ENCODE data around the gene SFXN3.

Gene SFXN3

GRCh38 chr10:101008823-101009423 lies 22.1 kb upstream of the SFXN3 start:
- H3K79me2 ChIP-seq (ENCODE audit: insufficient read depth, low read length): no peaks in the 10 kb centered on the region
- H3K4me3 ChIP-seq (ENCODE audit: insufficient read depth, low read length, poor library complexity, severe bottlenecking): no peak overlapping the region
- no peak overlapping the region for H2AFZ ChIP-seq (ENCODE audit: low read depth, low read length, severe bottlenecking)
- H3K27ac ChIP-seq (ENCODE audit: low read depth, low read length): no peak overlapping the region
- no peak overlapping the region for H3K4me2 ChIP-seq (ENCODE audit: low read depth, low read length, poor library complexity, severe bottlenecking)
- no peak overlapping the region for H3K9ac ChIP-seq (ENCODE audit: low read length)
- no peaks in the 10 kb centered on the region for H3F3A ChIP-seq (ENCODE audit: insufficient read depth)
- TF ChIP-seq CTCF (IDR thresholded peaks at IDR 0.05; ENCODE audit: insufficient read depth, low read length, poor library complexity, severe bottlenecking) (no peak), EZH2phosphoT487 (conservative IDR thresholded peaks at IDR 0.05; ENCODE audit: low read length) (no peak)
- H3K9me3 ChIP-seq (ENCODE audit: insufficient read depth, low read length): no peaks in the 10 kb centered on the region
- H3K27me3 ChIP-seq (ENCODE audit: low read length): no peaks in the 10 kb centered on the region
- H4K20me1 ChIP-seq (ENCODE audit: low read depth, low read length): no peaks in the 10 kb centered on the region
- no peaks in the 10 kb centered on the region for H3K9me2 ChIP-seq (replicated peaks; ENCODE audit: insufficient read depth, low read length)
- no peaks in the 10 kb centered on the region for H3K36me3 ChIP-seq (ENCODE audit: low read length)

DNA sequence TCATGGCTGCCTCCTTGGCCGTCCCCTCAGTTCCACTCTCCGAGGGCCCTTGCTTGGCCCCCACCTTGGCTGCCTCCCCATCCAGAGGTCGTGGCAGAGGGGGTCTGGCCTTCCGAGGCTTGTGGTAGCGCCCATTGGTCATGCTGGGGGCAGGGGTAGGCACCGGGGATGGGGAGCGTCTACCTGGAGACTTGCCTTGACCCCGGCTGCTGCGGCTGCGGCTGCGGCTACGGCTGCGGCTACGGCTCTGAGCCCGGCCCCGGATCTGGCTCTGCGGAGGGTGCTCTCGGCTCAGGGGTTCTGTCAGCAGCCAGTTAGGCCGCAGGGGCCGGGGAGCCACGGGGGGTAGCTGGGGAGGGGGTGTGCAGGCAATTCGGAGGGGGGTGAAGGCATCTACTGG lies 20.7 kb upstream of the SFXN3 start:
- Histone ChIP-seq H2AFZ (ENCODE audit: low read depth, low read length, severe bottlenecking) (no peak overlapping the region), H3K27me3 (ENCODE audit: low read length) (no peaks in the 10 kb centered on the region), H3K9me3 (ENCODE audit: insufficient read depth, low read length) (no peaks in the 10 kb centered on the region), H4K20me1 (ENCODE audit: low read depth, low read length) (no peaks in the 10 kb centered on the region), H3K9me2 (replicated peaks; ENCODE audit: insufficient read depth, low read length) (no peaks in the 10 kb centered on the region), H3K27ac (ENCODE audit: low read depth, low read length) (no peak overlapping the region), H3K9ac (ENCODE audit: low read length) (no peak overlapping the region), H3K36me3 (ENCODE audit: low read length) (no peaks in the 10 kb centered on the region), H3K79me2 (ENCODE audit: insufficient read depth, low read length) (no peaks in the 10 kb centered on the region), H3F3A (ENCODE audit: insufficient read depth) (no peaks in the 10 kb centered on the region), H3K4me2 (ENCODE audit: low read depth, low read length, poor library complexity, severe bottlenecking) (no peak overlapping the region), H3K4me3 (ENCODE audit: insufficient read depth, low read length, poor library complexity, severe bottlenecking) (no peak overlapping the region)
- TF ChIP-seq EZH2phosphoT487 (conservative IDR thresholded peaks at IDR 0.05; ENCODE audit: low read length) (no peak), CTCF (IDR thresholded peaks at IDR 0.05; ENCODE audit: insufficient read depth, low read length, poor library complexity, severe bottlenecking) (no peak)

DNA sequence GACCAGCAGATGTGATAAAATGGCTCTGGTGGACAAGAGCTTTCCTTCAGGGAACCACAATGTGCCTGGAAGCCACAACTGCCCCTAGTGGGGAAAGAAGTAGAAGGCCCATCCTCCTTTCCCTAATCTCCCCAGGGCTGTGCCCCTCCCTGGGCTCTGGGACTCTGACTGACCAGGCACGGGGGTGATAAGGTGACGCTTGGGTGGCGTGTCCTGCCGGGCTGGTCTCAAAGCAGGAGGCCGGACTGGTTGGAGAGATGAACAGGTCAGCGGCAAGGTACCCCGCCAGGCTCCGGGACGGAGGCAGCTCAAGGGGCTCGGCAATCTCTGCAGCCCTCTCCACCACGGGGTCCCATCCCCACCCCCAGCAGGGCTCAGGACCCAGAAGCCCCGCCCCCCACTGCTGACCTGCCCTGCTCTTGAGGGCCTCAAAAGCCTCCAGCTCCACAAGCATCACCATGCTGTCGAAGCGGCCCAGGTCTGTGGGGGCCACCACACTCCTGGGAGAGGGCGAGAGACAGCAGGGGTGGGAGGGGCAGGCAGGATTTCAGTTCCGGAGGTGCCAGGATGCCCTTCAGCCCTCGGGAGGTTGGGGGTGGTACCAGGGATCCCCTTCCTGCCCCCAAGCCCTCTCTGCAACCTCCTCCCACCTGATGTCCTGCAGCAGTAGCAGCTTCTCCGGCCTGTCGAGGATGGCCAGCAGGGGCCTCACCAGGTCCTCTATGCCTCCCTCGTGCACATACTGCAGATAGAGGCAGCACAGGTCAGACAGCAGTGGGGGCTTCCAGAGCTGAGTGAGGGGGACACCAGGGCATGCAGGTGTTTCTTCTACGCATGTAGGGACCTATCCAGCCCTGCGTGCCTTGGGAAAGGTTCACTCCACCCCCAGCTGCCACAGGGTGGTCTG lies 19.3 kb upstream of the SFXN3 start:
- no peak overlapping the region for H3K4me3 ChIP-seq (ENCODE audit: insufficient read depth, low read length, poor library complexity, severe bottlenecking)
- no peaks in the 10 kb centered on the region for H3F3A ChIP-seq (ENCODE audit: insufficient read depth)
- H3K27ac ChIP-seq (ENCODE audit: low read depth, low read length): no peak overlapping the region
- no peak for TF ChIP-seq CTCF (IDR thresholded peaks at IDR 0.05; ENCODE audit: insufficient read depth, low read length, poor library complexity, severe bottlenecking)
- TF ChIP-seq EZH2phosphoT487 (conservative IDR thresholded peaks at IDR 0.05; ENCODE audit: low read length): no peak
- no peak overlapping the region for H2AFZ ChIP-seq (ENCODE audit: low read depth, low read length, severe bottlenecking)
- no peaks in the 10 kb centered on the region for H3K79me2 ChIP-seq (ENCODE audit: insufficient read depth, low read length)
- no peaks in the 10 kb centered on the region for H3K9me2 ChIP-seq (replicated peaks; ENCODE audit: insufficient read depth, low read length)
- no peak overlapping the region for H3K9ac ChIP-seq (ENCODE audit: low read length)
- H3K9me3 ChIP-seq (ENCODE audit: insufficient read depth, low read length): no peaks in the 10 kb centered on the region
- H3K4me2 ChIP-seq (ENCODE audit: low read depth, low read length, poor library complexity, severe bottlenecking): no peak overlapping the region
- H3K27me3 ChIP-seq (ENCODE audit: low read length): no peaks in the 10 kb centered on the region
- H4K20me1 ChIP-seq (ENCODE audit: low read depth, low read length): no peaks in the 10 kb centered on the region
- H3K36me3 ChIP-seq (ENCODE audit: low read length): no peaks in the 10 kb centered on the region
